MM.1S (cell line): ENCODE data around the gene SLIT1.

Experiments
- DNase-seq: peaks from one replicate; pipeline ENCODE4 v3.0.0-alpha.2; 2015
- H2AFZ ChIP-seq: fragments of 300-600 bp; sonication (generic); 2 replicates; pipeline ENCODE4 v1.6.0; 2016; ENCODE audit warnings: antibody characterized with exemption, low read length
- H3F3A ChIP-seq: fragments of 300-600 bp; sonication (generic); 2 replicates; pipeline ENCODE4 v1.6.1; 2016; ENCODE audit warnings: mild to moderate bottlenecking, antibody characterized with exemption, low read length, moderate library complexity, mixed read lengths; ENCODE audit not compliant: insufficient read depth
- H3K27ac ChIP-seq: fragments of 300-600 bp; sonication (generic); 2 replicates; pipeline ENCODE4 v1.5.1; 2016; ENCODE audit warnings: mild to moderate bottlenecking, low read length
- H3K27me3 ChIP-seq: fragments of 300-600 bp; sonication (generic); replicated peaks from 2 replicates; pipeline ENCODE4 v1.6.0; 2016; ENCODE audit warnings: low read length; ENCODE audit not compliant: insufficient read depth
- H3K36me3 ChIP-seq: fragments of 300-600 bp; sonication (generic); replicated peaks from 2 replicates; pipeline ENCODE4 v1.6.1; 2016; ENCODE audit warnings: mild to moderate bottlenecking, low read length, mixed read lengths; ENCODE audit not compliant: insufficient read depth
- H3K4me1 ChIP-seq: fragments of 300-600 bp; sonication (generic); 2 replicates; pipeline ENCODE4 v1.6.1; 2016; ENCODE audit warnings: low read length, mixed read lengths
- H3K4me2 ChIP-seq: fragments of 300-600 bp; sonication (generic); 2 replicates; pipeline ENCODE4 v1.6.0; 2016; ENCODE audit warnings: low read depth, low read length
- H3K4me3 ChIP-seq: fragments of 300-600 bp; sonication (generic); 2 replicates; pipeline ENCODE4 v1.5.1; 2016; ENCODE audit warnings: low read length, mixed read lengths
- H3K79me2 ChIP-seq: fragments of 300-600 bp; sonication (generic); 2 replicates; pipeline ENCODE4 v1.6.1; 2016; ENCODE audit warnings: mixed run types, low read length, mixed read lengths
- H3K9ac ChIP-seq: fragments of 300-600 bp; sonication (generic); 2 replicates; pipeline ENCODE4 v1.6.1; 2016; ENCODE audit warnings: low read length, mixed read lengths
- H3K9me2 ChIP-seq: fragments of 300-600 bp; sonication (generic); replicated peaks from 2 replicates; pipeline ENCODE4 v1.6.1; 2016; ENCODE audit warnings: mild to moderate bottlenecking, low read length, mixed read lengths; ENCODE audit not compliant: insufficient read depth
- H3K9me3 ChIP-seq: fragments of 300-600 bp; sonication (generic); replicated peaks from 2 replicates; pipeline ENCODE4 v1.6.1; 2016; ENCODE audit warnings: mild to moderate bottlenecking, low read length, mixed read lengths; ENCODE audit not compliant: insufficient read depth
- H4K20me1 ChIP-seq: fragments of 300-600 bp; sonication (generic); 2 replicates; pipeline ENCODE4 v1.6.1; 2016; ENCODE audit warnings: mild to moderate bottlenecking, low read length, moderate library complexity, mixed read lengths; ENCODE audit not compliant: insufficient read depth
- EZH2 ChIP-seq: fragments of 300-600 bp; sonication (generic); optimal IDR thresholded peaks from 2 replicates; pipeline ENCODE3; 2017; ENCODE audit warnings: low read depth, mild to moderate bottlenecking, antibody characterized with exemption, low read length, mixed read lengths
- EZH2phosphoT487 ChIP-seq: fragments of 300-600 bp; sonication (generic); IDR thresholded peaks from 2 replicates; pipeline ENCODE4 v1.6.1; 2018; ENCODE audit warnings: antibody characterized with exemption, low read length
- TF ChIP-seq, protein P1 (sequence below): fragments of 300-600 bp; sonication (generic); IDR thresholded peaks from 2 replicates; pipeline ENCODE4 v1.5.1; 2016; ENCODE audit warnings: antibody characterized with exemption, low read length, mixed read lengths

The SLIT1 gene

DNA sequence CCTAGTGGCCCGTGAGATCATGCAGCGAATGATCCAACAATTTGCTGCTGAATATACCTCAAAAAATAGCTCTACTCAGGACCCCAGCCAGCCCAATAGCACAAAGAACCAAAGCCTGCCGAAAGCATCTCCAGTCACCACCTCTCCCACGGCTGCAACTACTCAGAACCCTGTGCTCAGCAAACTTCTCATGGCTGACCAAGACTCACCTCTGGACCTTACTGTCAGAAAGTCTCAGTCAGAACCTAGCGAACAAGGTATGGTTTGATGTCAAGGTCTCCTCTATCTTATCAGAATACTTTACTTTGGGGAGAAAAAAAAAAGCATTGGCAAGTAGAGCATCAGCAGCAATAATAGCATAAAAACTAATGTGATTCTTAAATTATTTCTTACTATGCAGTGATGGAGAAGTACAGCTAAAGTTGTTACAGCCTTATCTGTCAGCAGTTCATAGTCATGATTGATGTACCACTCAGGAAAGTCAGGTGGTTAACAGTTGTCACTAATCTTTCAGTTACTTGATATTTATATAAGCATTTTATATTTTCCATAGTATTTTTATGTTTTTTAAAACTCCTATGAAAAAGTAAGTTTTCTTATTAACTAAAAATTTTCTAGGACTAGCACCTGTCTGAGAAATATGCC lies 236.6 kb downstream of the SLIT1 start:
- H3K4me2 ChIP-seq = no peak overlapping the region
- no peaks in the 10 kb centered on the region for H3F3A ChIP-seq
- H3K27me3 ChIP-seq = no peaks in the 10 kb centered on the region
- H3K9ac ChIP-seq = no peak overlapping the region
- H3K4me3 ChIP-seq = no peak overlapping the region
- TF ChIP-seq EZH2 = no peak
- TF ChIP-seq, protein P1, sequence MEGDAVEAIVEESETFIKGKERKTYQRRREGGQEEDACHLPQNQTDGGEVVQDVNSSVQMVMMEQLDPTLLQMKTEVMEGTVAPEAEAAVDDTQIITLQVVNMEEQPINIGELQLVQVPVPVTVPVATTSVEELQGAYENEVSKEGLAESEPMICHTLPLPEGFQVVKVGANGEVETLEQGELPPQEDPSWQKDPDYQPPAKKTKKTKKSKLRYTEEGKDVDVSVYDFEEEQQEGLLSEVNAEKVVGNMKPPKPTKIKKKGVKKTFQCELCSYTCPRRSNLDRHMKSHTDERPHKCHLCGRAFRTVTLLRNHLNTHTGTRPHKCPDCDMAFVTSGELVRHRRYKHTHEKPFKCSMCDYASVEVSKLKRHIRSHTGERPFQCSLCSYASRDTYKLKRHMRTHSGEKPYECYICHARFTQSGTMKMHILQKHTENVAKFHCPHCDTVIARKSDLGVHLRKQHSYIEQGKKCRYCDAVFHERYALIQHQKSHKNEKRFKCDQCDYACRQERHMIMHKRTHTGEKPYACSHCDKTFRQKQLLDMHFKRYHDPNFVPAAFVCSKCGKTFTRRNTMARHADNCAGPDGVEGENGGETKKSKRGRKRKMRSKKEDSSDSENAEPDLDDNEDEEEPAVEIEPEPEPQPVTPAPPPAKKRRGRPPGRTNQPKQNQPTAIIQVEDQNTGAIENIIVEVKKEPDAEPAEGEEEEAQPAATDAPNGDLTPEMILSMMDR = no peak
- TF ChIP-seq EZH2phosphoT487 = no peak
- no peaks in the 10 kb centered on the region for H4K20me1 ChIP-seq
- H3K36me3 ChIP-seq = no peaks in the 10 kb centered on the region; the same call in 1 of the 2 replicates
- no peaks in the 10 kb centered on the region for H3K9me2 ChIP-seq
- no peaks in the 10 kb centered on the region for H3K9me3 ChIP-seq
- H3K79me2 ChIP-seq = no peaks in the 10 kb centered on the region
- H2AFZ ChIP-seq = no peak overlapping the region
- no peaks in the 10 kb centered on the region for H3K4me1 ChIP-seq
- no peak overlapping the region for H3K27ac ChIP-seq
- no peak for DNase-seq
